ENCODE data around the gene HSDL1. TPM values are rescaled to one million over a fixed set of nuclear protein-coding genes. Genes with fewer than 3 reads are reported as not detected.
A peak's percentile ranks its signal among the peaks of the same experiment; 100 is the strongest.

HSDL1 gene
- total RNA-seq, 2 donors from 2014 or later: 14.6 to 15.4 TPM

GRCh38 chr16:84139628-84140258 is 5.2 kb downstream of the HSDL1 start:
- no peak for DNase-seq (ENCODE audit: low spot score)
- TF ChIP-seq CTCF (IDR thresholded peaks at IDR 0.05): no peak
- Histone ChIP-seq H3K27me3 (no peaks in the 10 kb centered on the region), H3K27ac (peak overlapping the region; percentile 79 to 81), H3K4me3 (no peak overlapping the region), H3K9me3 (no peaks in the 10 kb centered on the region), H3K4me1 (peaks cover 0 to 21% of the 10 kb centered on the region in 2 donors), H3K36me3 (no peaks in the 10 kb centered on the region)

GRCh38 chr16:84138824-84139627 is 6.0 kb downstream of the HSDL1 start:
- no peak for DNase-seq (ENCODE audit: low spot score)
- H3K27ac ChIP-seq: peak overlapping the region; percentile 79 to 81
- H3K27me3 ChIP-seq: no peaks in the 10 kb centered on the region
- TF ChIP-seq CTCF (IDR thresholded peaks at IDR 0.05): no peak
- H3K4me1 ChIP-seq: peaks cover 0 to 17% of the 10 kb centered on the region in 2 donors
- H3K4me3 ChIP-seq: peak overlapping the region in 1 of 2 donors; percentile 3
- H3K36me3 ChIP-seq: no peaks in the 10 kb centered on the region
- H3K9me3 ChIP-seq: no peaks in the 10 kb centered on the region

GRCh38 chr16:84138500-84138823 is 6.5 kb downstream of the HSDL1 start:
- Histone ChIP-seq H3K4me3 (peak overlapping the region in 1 of 2 donors; percentile 3), H3K27ac (peak overlapping the region; percentile 79 to 81), H3K4me1 (peaks cover 0 to 12% of the 10 kb centered on the region in 2 donors), H3K36me3 (no peaks in the 10 kb centered on the region), H3K27me3 (no peaks in the 10 kb centered on the region), H3K9me3 (no peaks in the 10 kb centered on the region)
- DNase-seq (ENCODE audit: low spot score): no peak
- no peak for TF ChIP-seq CTCF (IDR thresholded peaks at IDR 0.05)

- H3K27me3 ChIP-seq: no peaks in the 10 kb centered on the region
- H3K36me3 ChIP-seq: no peaks in the 10 kb centered on the region
- TF ChIP-seq CTCF (IDR thresholded peaks at IDR 0.05): no peak
- peaks cover 0 to 10% of the 10 kb centered on the region in 2 donors for H3K4me1 ChIP-seq
- H3K9me3 ChIP-seq: no peaks in the 10 kb centered on the region
- H3K27ac ChIP-seq: peak overlapping the region in 1 of 2 donors; percentile 79
- no peak overlapping the region for H3K4me3 ChIP-seq
- DNase-seq (ENCODE audit: low spot score): no peak
Measured at GRCh38 chr16:84137769-84138357, 7.1 kb downstream of the HSDL1 start.

- Histone ChIP-seq H3K4me1 (peaks cover 0 to 10% of the 10 kb centered on the region in 2 donors), H3K9me3 (no peaks in the 10 kb centered on the region), H3K27ac (peak overlapping the region in 1 of 2 donors; percentile 79), H3K27me3 (no peaks in the 10 kb centered on the region), H3K4me3 (no peak overlapping the region), H3K36me3 (no peaks in the 10 kb centered on the region)
- no peak for DNase-seq (ENCODE audit: low spot score)
- TF ChIP-seq CTCF (IDR thresholded peaks at IDR 0.05): no peak
Measured at GRCh38 chr16:84137287-84137686, 7.7 kb downstream of the HSDL1 start.

Measured in right atrium auricular region (tissue), 2 donors.